NCI-H1930 (cell line): ENCODE data around the gene SLC16A8.
A peak's percentile ranks its signal among the peaks of the same experiment; 100 is the strongest.
"Not testable (repeated sequence)": the region's sequence is repeated elsewhere in the genome, so short reads cannot be mapped to it uniquely, and the experiment has no call there.

Experiments
- DNase-seq, 2 experiments: peaks; one replicate each; lab custom pipeline; 2025; lab: John Stamatoyannopoulos, UW

Gene SLC16A8, protein sequence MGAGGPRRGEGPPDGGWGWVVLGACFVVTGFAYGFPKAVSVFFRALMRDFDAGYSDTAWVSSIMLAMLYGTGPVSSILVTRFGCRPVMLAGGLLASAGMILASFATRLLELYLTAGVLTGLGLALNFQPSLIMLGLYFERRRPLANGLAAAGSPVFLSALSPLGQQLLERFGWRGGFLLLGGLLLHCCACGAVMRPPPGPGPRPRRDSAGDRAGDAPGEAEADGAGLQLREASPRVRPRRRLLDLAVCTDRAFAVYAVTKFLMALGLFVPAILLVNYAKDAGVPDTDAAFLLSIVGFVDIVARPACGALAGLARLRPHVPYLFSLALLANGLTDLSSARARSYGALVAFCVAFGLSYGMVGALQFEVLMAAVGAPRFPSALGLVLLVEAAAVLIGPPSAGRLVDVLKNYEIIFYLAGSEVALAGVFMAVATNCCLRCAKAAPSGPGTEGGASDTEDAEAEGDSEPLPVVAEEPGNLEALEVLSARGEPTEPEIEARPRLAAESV

DNA sequence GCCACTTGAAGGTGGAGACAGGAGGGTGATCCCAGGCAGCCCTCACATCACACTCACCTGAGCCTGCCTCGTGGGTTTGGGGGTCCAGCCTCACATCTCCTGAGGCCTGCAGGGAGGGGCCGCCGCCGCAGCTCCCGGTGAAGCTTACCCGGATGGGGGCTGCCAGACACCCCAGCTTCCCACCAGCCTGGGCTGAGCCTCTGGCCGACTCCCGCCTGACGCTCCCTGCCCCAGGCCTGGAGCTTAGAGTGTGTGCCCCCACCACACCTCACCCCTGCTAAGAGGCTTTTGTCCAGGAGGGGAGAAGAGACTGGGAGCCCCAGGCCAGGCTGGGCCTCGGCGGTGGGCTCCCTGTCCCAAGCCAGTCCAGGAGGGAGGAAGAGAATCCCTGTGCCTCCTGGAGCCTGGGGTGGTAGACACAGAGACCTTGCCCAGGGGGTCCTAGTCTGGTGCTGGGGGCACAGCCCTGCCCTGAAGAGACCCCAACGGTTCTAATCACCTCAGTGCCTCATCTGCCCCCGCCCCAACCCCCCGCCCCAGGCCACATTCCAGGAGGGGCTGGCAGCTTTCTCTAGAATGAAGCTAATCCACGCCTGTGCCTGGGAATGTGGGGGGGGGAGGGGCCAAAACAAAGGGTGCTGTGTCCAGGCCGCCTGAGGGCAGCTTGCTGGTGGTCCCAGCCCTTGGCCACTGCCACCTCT is at the start of gene SLC16A8:
SLC16A8 (minus strand) TSS at position 254 of the 701 bp plus-strand sequence. CDS start 1,311 bp downstream, outside the sequence.
- DNase-seq = no peak

DNA sequence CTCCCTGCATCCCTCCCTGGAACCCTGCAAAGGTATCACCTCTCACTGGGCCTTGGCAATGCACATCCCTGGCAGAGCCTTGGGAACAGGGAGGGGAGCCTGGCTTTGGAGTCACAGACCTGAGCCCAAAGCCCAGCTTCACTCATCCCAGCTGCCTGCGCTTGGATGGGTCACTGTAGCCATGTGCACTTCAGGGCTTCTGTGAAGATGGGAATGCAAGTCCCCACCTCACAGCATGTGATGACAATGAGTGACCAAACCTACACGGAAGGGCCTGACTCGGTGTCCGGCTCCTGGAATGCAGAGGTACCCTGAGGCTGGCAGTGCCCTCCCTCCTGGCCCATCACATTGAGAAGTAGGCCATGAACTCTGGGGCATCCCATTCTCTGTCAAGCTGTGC is 49.3 kb upstream of the SLC16A8 start:
- DNase-seq = no peak

DNA sequence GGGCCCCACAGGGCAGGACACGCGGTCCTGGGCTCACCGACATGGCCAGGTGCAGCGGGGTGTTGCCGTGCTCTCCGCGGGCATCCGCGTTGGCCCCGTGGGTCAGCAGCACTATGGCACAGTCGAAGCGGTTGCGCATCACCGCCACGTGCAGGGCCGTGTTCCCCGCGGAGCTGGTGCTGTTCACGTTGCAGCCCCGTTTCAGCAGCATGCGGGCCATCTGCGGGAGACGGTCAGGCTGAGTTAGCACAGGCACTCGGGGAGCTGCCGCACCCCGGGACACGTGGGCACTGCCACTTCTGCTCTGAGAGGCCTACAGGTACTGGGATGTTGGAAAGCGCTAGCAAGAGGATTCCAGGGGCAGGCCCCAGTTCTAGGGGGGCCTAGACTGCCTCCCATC is 48.8 kb upstream of the SLC16A8 start:
- no peak for DNase-seq

DNA sequence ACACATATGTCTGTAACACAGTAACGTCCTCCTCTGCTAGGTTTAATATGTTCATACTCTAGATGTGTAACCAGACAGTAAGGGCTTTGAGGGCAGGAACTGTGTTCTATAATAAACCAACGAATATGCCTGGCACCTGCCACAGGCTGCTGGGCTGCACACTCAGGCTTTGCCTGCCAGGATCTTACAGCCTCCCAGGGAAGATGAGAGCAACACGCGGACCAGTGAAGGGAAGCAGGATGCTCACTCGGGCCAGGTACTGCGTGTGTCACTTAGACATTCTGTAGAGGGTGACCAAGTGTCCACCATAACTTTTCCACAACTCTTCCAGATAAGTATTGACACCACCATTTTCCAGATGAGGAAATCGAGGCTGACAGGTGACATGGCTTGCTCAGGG is 48.2 kb upstream of the SLC16A8 start:
- DNase-seq = no peak

DNA sequence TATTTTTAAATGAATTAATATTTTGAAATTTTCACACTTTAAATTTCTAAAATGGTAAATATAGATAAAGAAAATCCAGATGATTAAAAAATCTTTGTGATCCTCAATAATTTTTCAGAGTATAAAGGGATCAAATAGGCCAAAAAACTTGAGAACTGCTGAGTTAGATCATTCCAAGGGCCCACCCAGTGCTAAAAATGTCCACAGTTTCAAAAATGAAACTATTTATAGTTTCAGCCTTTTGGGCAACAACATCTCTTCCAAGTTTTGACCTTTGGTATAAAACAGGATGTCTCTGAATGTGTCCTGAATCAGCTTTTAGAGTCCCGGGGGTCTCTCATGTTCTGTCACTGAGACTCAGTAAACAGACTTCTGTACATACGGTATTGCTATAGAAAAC is 47.4 kb upstream of the SLC16A8 start:
- no peak for DNase-seq

DNA sequence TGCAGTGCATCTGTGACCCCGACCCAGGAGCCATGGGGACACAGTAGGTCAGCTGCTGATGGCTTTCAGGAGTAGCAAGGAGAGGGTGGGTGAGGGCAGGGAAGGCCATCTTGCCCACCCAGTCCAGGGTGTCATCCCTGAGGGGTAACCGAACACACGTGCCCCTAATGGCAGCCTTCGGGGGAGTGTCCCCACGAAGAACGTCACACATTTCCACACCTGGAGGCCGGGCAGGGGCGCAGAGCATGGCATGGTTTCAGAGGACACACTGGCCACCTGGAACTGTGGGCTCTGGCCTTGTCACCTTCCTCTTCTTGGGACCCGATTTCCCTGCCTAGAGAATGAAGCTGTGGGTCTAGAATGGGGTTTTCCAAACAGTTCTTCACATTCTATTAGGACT is 45.9 kb upstream of the SLC16A8 start:
- DNase-seq = no peak

DNA sequence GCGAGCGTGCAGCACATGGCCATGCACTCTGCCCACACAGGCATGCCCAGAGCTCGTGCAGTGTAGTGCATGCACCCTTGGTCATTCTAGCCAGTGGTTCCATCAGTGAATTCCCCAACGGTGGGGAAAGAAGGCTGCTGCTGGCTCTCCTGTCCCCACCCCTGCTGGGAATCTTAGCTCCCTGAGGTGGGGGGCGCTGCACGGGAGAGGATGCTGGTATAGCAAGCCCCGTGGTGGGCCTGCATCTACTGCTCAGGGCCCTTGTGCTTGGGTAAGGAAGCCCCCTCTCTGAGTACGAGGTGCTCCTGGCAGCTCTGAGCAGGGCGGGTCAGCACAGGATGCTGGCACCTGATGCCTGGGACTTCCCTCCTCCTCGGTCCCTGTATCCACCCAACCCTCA is 45.0 kb upstream of the SLC16A8 start:
- no peak for DNase-seq

DNA sequence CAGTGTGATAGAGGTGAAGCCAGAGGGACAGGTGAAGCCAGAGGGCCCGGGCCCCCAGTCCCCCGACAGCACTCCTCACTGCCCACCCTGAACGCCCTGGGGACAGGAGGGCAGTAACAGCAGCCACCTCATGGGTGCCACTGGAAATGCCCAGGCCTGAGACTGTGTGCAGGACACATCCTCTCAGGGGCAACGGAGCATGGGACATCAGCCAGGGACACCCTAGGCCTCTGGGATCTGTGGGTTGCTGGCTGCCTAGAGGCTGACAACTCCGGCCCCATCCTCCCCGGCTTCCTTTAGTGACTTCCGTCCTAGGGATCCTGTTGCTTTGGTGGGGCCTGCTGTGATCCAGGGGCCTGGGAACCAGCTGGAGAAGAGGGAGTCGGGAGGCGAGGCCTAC is 43.9 kb upstream of the SLC16A8 start:
- no peak for DNase-seq

DNA sequence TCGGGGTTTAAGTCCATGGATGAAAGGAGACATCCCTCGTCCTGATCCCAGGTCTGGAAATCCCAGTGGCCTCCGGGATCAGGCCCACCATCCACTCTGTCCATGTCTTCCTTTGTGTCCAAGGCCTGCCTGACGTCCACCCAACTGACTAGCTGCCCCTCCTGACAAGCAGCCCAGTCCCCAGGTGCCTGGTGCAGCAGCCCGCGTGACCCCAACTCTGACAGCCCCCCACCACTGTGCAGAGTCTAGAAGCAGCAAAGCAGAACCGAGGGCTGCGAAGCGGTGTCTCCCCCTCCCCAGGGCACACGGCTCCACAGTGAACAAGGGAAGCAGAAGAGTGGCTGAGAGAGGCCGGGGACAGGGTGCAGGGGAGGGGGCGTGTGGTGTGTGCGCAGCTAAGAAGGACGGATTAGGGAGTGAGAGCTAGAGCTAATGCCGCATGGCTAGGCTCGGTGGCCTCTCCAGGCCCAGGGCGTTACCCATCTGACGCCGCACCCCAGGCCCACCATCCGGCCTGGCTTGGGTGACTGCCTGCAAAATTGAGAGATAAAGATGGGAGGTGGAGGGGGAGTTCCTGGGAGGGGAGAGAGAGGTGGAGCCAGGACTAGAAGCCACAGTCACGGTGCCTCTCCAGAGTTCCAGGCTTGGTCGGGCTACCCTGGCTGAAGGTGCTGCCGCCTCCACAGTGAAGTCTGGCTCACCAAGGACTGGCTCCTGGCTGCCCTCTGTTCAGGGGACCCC is 43.1 kb upstream of the SLC16A8 start:
- no peak for DNase-seq

DNA sequence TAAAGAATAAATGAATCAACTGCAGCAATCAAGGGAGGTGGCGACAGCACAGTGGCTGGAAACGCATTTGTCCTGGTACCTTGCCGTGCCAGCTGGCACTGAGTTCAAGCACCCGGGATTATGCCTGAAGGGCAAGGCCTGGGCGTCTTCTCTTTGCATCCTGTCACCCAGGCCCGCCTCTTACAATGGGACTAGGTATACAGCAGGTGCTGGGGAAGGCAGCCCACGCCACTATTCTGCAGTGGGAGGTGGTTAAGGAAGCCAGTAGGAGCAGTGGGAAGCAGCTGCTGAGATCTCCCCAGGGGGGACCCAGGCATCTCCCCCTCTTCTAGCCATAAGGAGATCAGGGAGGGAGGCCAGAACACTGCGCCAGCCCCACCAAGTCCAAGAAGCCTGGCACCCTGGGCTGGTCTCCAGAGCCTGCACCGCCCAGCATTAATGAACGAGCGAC is 41.8 kb upstream of the SLC16A8 start:
- no peak for DNase-seq

DNA sequence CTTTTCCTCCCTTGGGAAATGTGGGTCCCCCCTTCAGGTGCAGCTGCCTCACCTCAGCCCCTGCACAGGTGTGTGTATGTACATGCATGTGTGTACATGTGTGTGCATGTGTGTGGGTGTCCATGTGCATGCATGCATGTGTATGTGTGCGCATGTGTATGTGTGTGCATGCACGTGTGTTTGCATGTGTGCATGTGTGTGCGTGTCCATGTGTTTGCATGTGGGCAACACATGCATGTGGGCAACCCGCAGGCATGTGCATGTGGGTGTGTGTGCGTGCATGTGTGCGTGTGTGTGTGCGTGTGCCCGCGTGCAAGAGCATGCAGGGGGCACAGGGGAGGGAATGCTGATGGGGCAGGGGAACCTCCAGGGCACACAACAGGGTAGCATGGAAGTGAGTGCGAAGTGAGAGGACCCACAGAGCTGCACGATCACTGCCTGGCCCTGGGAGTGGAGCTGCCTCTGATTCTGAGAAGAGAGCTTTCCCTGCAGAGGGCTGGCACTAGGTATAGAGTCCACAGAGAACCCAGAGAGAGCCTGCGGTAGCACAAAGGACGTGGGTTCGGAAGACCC is 41.1 kb upstream of the SLC16A8 start:
- no peak for DNase-seq

DNA sequence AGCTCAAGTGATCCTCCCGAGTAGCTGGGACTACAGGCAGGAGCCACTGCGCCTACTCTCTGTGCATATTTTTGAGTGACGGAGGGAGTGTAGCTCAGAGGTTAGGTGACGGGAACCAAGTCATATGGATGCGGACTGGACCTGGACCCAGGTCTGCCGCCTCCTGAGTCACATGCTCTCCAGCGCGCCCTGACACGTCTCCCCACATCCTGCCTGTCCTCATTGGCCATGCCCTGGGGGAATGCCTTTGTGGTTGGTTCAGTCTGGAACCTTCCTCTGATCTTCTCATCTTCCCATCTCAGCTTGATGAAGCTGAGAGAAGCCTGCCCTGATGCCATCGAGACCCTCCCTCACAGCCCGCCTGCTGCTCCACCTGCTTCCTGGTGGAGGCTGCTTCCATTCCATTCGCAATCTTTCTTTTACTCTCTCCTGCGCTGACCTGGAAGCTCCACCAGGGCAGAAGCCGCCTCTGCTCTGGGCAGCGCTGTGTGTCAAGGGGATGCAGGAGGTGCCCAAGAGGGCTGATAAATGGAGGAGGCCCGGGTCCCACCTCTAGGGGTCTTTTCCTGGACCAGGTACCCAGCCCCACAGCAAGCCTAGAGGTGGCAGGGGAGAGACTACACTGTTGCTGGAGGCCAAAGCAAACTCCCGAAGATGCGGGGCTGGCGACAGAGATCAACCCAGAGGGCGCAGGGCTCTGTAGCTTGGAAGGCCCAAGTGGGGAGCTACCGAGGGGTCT is 40.4 kb upstream of the SLC16A8 start:
- DNase-seq = no peak

DNA sequence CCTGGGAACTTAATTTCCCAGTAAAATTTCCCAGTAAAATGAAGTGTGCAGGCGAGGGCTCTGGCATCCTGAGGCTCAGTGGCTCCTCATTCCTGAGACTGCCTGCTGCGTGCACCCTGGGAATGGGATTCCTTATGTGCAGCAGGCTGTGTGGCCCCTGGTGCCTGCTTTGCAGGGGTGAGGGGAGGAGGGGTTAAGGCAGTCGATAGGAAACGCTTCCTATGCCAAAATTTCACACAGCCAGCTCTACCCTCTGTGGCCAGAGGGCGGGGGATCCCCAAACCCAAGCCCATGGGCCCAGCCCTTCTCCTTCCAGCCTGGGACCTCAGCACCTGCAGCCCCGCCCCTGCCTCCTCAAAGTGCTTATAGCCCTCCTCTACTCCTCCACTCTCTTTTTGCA is 38.6 kb upstream of the SLC16A8 start:
- DNase-seq = no peak

DNA sequence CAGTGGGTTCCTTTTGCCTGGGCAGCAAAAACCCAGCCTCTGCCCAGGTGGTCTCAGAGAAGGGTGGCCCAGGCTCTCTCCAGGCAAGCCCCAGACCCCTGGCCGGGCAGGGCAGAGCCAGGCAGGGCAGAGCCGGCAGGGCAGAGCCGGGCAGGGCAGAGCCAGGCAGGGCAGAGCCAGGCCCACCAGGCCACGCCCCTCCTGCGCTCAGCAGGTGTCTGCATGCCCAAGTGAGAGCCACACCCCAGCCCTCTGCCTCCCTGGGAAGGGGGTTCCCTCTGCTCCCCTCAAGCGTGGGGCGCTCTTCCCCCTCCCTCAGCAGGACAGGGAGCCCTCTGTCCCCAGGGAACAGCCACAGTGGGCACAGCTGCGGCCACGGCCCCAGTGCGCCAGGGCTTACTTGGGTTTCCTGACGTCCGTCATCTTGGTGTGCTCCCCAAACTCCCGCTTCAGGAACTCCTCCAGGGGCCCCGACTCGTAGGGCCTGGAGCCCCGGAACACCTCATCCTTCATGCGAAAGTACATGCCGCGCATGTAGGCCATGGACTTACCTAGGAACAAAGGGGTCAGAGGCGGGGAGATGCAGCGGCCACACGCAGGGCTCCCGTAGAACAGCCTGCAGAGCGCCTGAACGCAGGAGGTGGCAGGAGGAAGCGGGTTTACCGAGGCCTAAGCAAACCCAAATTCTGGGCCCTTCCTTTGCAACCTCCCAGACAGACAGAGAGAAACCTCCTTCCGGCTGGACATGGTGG is 36.6 kb upstream of the SLC16A8 start:
- no peak for DNase-seq

DNA sequence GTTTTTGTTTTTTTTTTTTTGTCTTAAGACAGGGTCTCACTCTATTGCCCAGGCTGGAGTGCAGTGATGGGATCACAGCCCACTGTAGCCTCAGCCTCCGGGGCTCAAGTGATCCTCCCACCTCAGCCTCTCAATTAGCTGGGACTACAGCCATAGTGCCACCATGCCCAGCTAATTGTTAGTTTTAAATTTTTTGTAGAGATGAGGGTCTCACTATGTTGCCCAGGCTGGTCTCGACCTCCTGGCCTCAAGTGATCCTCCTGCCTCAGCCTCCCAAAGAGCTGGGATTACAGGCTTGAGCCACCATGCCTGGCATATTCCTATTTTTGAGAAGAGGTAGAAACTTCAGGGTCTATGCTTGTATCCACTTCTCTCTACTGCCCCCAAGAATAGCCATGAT is 34.8 kb upstream of the SLC16A8 start:
- not testable (repeated sequence) for DNase-seq

DNA sequence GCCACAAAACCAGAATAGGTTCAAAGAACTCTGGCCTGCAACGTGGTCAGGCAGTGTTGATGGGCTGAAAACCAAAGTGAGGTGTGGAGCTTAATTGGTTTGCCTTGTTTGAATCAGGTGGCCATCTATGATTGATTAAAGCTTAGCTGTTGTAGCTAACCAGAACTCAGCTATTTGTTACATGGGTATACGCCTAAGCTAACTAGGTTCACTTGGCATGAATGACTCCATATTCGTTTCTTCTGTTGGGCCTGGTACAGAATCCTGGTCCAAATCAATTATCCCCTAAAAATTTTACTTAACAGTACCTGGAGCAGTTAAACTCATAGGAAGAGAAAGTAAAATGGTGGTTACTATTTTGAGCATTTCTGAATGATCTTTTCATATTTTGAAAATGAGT is 34.2 kb upstream of the SLC16A8 start:
- DNase-seq = no peak

DNA sequence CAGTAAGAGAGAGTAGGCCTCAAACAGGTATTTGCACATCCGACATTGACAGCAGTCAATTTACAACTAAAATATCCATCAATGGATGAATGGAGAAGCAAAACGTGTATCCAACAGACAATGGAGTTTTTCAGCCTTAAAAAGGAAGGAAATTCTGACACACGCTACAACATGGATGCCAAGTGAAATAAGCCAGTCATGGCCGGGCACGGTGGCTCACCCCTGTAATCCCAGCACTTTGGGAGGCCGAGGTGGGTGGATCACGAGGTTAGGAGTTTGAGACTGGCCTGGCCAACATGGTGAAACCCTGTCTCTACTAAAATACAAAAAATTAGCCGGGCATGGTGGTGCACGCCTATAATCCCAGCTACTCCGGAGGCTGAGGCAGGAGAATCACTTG is 33.6 kb upstream of the SLC16A8 start:
- DNase-seq = not testable (repeated sequence)

DNA sequence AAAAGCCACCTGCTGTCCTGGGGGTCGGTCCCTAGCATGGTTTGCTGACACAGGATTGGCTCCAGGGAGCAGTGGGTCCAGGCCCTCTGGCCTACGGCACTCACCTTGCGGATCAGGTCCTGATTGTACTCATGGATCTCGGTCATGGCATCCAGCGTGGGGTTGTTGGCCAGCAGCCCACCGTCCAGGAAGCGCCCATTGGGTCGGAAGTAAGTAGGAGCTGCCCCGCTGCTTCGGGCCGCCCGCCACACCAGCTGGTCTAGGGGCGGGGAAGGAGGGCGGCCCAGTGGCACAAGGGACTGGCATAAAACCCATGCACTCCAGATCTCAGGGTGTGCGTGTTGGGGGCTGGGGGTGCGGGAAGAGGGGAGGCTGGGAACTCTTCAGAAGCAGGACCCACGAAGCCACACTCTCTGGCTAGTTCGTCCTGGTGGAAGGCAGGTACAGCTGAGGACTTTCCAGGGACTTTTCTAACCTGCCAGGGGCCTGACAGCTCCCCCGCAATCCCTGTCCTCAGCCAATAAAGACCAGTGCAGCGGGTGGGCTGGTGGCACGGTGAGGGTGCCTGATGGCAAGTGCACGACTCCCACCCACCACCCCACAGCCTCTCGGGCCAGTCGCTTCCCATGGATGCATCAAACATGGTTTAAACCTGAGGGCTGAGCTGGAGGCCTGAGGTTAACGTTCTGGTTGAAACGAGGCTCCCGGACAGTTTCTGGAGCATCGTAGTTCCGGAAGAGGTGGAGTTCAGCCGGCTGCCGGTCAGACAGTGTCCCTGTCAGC is 31.6 kb upstream of the SLC16A8 start:
- no peak for DNase-seq

DNA sequence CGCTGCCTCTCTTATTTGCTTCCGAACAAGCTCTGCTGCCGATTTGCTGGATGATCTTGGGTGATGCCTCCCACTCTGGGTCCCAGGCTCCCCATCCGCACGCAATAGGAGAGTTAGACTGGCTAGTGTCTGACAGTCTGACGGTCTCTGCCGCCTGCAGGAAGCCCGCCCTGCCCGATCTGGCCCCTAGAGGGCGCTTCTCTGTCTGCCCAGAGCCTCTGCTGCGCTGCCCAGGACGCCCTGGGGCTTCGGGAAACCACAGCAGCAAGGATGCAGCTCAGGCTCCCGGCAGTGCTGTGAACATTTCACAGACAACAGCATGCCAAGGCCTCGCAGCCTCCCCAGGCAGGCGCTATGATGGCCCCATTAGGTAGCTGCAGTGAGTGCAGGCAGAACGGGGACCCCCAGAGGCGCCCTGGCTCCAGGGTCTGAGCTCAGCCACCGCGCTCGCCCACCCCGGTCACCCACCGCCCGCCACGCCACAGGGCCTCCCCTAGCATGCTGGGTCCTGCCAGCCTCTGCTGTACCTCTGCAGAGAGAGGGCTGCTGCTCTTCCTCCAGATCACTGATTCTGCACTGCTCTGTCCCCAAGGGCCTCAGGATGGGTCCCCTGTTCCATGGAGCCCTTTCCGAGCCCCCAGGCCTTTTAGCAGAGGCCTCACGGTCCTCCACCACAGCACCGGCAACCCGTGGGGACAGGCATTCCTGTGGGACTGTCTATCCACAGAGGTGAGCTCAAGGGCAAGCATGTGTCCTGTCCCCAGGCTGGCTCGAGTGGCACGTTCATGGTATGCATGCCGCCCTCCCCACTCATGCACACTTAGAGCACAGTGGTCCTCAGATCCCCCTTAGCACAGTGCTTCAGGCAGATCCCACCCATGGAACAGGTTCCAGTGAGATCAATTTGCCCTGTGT is 30.8 kb upstream of the SLC16A8 start:
- DNase-seq = peak in 1 of 2 experiments; percentile 55
